ENCODE data around the gene TUBGCP5.
A peak's percentile ranks its signal among the peaks of the same experiment; 100 is the strongest.
"Not testable (repeated sequence)": the region's sequence is repeated elsewhere in the genome, so short reads cannot be mapped to it uniquely, and the experiment has no call there.

The TUBGCP5 gene

DNA sequence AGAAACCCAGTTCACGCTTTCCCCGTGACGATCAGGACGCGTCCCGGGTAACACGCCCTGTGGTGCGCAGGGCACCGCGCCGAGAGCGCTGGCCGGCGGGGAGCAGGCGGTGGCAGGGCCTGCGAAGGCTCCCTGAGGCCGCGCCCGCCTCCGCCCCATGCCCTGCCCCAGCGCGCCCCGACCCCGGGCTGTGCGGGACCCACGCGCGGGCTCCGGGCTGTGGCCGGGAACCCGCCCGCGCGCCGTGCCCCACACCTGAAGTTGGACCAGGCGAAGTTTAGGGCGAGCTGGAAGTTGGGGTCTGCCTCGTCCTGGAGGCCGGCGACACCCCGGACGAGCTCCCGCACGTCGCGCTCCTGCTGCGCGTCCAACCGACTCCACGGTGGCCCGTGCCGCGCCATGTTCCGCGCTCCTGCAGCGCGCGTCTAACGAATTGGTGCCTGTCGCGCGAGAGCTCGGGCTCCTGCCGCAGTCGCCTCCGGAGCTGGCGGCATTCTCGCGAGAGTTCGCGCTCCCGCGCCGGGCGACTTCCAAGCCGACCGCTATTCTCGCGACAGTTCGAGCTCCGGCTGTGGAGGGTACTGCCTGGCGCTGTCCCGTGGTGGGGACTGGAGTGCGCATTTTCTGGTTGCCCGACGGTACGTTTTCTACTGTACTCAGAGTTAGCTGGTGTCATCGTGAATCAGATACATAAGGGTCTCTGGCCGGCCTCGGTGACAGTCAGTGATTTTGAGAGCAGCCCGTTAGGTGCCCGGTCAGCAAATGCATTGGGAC lies at the start of gene TUBGCP5:
TSS of gene TUBGCP5 (minus strand) at position 427 of the 774 bp plus-strand sequence. CDS start at position 401, 26 bp downstream.
- DNase-seq (ENCODE audit: low spot score): peak; percentile 94

GRCh38 chr15:23083115-23083514 lies 43.7 kb upstream of the TUBGCP5 start:
- no peak for DNase-seq (ENCODE audit: low spot score)

DNA sequence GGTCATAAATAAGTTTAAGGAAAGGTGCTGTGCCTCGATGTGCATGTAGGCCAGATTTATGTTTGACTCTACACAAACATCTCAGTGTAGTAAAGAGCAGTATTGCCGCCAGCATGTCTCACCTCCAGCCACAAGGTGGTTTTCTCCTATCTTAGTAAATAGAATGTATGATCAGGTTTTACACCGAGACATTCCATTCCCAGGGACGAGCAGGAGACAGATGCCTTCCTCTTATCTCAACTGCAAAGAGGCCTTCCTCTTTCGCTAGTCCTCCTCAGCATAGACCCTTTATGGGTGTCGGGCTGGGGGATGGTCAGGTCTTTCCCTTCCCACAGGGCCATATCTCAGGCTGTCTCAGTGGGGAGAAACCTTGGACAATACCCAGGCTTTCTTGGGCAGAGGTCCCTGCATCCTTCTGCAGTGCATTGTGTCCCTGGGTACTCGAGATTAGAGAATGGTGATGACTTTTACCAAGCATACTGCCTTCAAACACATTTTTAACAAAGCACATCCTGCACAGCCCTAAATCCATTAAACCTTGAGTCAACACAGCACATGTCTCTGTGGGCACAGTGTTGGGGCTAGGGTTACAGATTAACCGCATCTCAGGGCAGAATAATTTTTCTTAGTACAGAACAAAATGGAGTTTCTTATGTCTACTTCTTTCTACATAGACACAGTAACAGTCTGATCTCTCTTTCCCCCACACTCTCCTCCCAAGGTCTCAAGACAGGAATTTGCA lies 42.8 kb upstream of the TUBGCP5 start:
- DNase-seq (ENCODE audit: low spot score): not testable (repeated sequence)

GRCh38 chr15:23081271-23081670 lies 41.9 kb upstream of the TUBGCP5 start:
- DNase-seq (ENCODE audit: low spot score): no peak

- no peak for DNase-seq (ENCODE audit: low spot score)
Measured at GRCh38 chr15:23079766-23080165, 40.4 kb upstream of the TUBGCP5 start.

GRCh38 chr15:23075927-23076326 lies 36.6 kb upstream of the TUBGCP5 start:
- DNase-seq (ENCODE audit: low spot score): no peak

GRCh38 chr15:23074684-23075083 lies 35.3 kb upstream of the TUBGCP5 start:
- DNase-seq (ENCODE audit: low spot score): no peak

GRCh38 chr15:23073890-23074646 lies 34.7 kb upstream of the TUBGCP5 start:
- DNase-seq (ENCODE audit: low spot score): no peak

DNA sequence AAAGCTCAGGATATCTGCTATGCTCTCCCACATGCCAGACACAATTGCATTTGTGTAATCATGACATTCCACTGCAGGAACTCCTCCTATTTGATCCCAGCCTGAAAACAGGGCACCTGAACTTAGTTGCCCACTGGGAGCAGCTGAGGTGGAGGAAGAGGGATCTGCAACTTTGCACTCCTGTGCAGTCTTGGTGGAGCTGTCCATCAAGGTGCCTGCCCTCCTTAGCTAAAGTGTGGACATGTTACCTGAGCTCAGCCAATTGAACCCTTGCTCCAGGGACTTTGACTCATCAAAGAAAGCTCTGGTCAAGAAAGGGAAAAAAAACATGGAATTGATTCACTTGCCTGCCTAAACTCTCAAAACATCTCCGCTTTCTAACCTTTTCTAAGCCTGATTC lies 33.3 kb upstream of the TUBGCP5 start:
- DNase-seq (ENCODE audit: low spot score): no peak

- DNase-seq (ENCODE audit: low spot score): no peak
Measured at GRCh38 chr15:23069496-23070166, 30.3 kb upstream of the TUBGCP5 start.

DNA sequence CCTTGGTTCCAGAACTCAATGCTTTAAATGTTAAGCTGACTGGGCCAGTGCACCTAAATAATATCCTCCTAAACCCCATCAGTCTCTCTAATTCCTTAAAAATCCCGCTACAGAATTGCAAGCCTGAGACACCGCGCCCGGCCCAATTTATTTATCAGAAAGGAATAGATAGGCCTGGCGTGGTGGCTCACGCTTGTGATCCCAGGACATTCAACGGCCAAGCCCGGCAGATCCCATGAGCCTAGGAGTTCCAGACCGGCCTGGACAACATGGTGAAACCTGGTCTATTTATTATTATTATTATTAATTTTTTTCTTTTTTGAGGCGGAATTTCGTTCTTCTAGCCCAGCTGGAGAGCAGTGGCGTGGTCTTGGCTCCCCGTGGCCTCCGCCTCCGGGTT lies 28.0 kb upstream of the TUBGCP5 start:
- DNase-seq (ENCODE audit: low spot score): no peak

- DNase-seq (ENCODE audit: low spot score): no peak
Measured at GRCh38 chr15:23065836-23066235, 26.5 kb upstream of the TUBGCP5 start.

GRCh38 chr15:23064156-23064555 lies 24.8 kb upstream of the TUBGCP5 start:
- DNase-seq (ENCODE audit: low spot score): no peak

DNA sequence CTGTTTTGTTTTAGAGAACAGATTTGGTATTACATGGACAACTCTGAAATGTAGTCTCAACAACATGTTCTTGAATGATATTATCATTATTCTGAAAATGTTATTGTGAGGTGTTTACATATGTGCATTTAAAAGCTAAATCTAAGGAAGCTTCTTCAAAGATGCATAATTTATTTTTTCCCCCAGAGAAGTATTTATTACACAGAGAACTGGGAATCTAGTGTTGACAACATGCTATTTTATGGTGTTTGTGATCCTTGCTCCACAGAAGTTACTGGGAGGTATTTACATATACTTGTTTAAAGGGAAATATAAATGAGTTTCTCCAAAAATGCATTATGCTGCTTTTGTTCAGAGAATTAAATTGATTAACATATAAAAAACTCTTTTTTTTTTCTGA lies 18.3 kb upstream of the TUBGCP5 start:
- no peak for DNase-seq (ENCODE audit: low spot score)

DNA sequence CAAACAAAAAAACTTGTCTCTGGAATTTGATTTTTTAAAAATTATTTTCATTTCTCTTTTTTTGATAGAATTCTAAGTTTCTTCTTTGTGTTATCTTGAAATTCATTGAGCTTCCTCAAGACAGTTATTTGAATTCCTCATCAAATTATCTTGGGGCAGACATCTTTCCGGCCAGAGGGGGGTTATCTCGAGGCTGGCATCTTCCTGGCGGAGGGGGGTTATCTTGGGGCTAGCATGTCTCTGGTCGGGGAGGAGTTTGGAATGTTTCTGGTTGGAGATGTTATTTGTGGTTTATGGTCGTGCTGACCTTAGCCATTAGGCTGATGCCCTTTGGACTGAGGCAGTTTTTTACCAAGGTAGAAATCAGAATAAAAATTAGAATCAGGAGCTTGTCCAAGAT lies 15.9 kb upstream of the TUBGCP5 start:
- DNase-seq (ENCODE audit: low spot score): no peak

DNA sequence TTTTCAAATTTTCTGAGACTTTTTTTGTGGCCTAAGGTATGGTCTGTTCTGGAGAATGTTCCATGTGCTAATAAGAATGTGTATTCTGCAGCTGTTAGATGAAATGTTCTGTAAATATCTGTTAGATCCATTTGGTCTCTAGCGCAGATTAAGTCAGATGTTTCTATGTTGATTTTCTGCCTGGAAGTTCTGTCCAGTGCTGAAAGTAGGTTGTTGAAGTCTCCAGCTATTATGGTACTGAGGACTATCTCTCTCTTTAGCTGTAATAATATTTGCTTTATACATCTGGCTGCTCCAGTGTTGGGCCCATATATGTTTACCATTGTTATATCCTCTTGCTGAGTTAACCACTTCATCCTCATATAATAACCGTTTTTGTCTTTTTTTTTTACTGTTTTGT lies 13.2 kb upstream of the TUBGCP5 start:
- DNase-seq (ENCODE audit: low spot score): no peak

DNA sequence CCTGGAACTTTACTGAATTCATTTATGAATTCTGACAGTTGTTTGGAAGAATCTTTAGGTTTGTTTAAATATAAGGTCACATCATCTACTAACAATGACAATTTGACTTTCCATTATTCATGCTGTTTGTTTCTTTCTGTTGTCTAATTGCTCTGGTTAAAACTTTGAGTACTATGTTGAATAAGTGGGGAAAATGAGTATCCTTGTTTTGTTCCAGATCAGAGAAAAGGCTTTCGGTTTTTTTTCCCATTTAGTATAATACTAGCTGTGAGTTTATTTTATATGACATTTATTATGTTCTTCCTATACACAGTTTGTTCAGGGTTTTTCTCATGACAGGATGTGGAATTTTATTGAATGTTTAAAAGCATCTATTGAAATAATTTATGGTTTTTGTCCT lies 11.3 kb upstream of the TUBGCP5 start:
- DNase-seq (ENCODE audit: low spot score): no peak

- no peak for DNase-seq (ENCODE audit: low spot score)
Measured at GRCh38 chr15:23049984-23050628, 10.7 kb upstream of the TUBGCP5 start.

DNA sequence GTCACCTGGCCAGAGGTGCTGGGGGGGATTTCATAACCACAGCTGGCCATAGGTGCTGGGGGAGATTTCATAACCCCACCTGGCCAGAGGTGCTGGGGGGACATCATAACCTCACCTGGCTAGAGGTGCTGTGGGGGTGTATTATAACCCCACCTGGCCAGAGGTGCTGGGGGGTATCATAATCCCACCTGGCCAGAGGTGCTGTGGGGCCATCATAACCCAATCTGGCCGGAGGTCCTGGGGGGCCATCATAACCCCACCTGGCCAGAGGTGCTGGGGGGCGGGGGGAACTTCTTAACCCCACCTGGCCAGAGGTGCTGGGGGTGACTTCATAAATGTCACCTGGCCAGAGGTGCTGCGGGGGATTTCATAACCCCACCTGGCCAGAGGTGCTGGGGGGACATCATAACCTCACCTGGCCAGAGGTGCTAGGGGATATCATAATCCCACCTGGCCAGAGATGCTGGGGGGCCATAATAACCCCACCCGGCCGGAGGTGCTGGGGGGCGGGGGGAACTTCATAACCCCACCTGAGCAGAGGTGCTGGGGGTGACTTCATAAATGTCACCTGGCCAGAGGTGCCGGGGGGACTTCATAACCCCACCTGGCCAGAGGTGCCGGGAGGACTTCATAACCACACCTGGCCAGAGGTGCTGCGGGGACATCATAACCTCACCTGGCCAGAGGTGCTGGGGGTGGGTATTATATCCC lies 9.4 kb upstream of the TUBGCP5 start:
- not testable (repeated sequence) for DNase-seq (ENCODE audit: low spot score)

- DNase-seq (ENCODE audit: low spot score): not testable (repeated sequence)
Measured at GRCh38 chr15:23043987-23044386, 4.6 kb upstream of the TUBGCP5 start.

GRCh38 chr15:23043535-23043934 lies 4.2 kb upstream of the TUBGCP5 start:
- DNase-seq (ENCODE audit: low spot score): not testable (repeated sequence)
